ENCODE results near the gene TBL1Y.
"Not testable (repeated sequence)": the region's sequence is repeated elsewhere in the genome, so short reads cannot be mapped to it uniquely, and the experiment has no call there.

The TBL1Y gene

DNA sequence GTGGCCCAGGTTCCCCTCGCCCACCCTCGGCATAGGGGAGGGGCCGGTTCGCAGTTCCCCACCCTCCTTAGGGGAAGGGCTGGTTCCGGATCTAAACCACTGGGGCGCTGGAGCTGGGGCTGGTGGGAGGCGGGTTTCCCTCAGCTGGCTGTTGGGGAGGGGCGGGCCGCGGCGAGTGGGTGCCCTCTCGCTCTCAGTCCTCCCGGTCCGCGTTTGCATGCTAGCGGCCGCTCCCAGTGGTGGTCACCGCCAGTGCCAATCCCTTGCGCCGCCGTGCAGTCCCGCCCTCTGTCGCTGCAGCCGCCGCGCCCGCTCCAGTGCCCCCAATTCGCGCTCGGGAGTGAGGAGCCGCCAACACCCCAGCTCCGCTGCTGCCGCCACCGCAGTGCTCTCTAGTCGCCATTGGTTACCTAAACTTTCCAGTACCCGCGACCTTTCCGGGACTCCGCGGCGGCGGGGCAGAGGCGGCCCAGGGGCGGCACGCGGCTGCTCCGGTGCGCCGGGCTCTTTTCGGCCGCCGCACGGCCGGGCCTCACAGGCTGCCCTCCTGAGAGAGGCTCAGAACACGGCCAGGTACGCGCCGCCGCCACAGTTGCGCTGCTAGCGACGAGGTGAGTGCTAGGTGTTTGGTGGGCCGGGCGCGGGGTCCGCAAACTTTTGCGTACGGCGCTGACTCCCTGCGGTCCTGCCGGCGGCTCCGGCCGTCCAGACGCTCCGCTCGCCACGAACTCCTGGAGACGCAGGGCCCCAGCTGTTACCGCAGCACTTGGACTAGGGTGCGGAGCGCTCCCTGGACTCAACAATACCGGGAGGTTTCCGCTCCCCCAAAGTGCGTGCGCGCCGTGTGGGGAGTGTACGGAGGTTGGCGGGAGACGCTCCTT is at the start of gene TBL1Y:
TSS of gene TBL1Y (plus strand) at position 326 of the 881 bp plus-strand sequence. CDS start 114,388 bp downstream, outside the sequence.
- DNase-seq (ENCODE audit: low read depth in 2 of 2), result no peak

- DNase-seq (ENCODE audit: low read depth in 2 of 2), result no peak
Measured at GRCh38 chrY:6894496-6894895, 16.0 kb upstream of the TBL1Y start.

DNA sequence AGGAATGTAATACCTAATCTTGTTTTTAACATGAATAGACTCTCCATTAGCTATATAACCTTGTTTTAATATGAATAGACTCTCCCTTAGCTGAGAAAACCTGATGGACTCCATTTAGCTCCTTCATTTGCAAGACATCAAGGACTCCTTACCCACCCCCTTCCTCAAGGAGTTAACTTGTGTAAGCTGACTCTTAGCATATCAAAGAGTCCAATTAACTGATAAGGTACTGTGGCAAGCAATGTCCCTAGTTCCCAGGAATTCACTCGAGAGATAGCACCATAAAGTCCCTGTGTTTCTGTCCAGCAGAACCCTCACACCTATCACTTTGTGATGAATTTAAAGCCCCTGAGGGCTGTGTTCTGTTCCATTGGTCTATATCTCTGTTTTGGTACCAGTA is 15.3 kb upstream of the TBL1Y start:
- DNase-seq (ENCODE audit: low read depth in 2 of 2), result no peak

DNA sequence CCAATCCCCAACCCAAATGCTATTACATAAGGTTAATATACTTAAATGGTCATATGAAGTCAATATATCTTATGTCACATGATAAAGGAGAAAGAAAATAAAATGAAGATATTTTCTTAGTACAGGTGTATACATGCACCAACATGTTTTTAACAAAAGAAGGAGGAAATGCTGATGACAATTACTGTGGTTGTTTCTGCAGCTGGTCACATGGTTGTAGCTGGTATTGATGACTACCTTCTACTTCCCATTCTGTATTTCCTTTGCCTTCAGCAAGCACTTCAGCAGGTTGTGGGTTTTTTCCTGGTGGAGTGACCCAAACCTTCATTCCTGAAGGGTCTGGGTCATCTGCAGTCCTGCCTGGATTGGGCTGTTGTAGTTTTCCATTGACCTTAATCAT is 8.4 kb upstream of the TBL1Y start:
- DNase-seq (ENCODE audit: low read depth in 2 of 2), result not testable (repeated sequence)

- no peak for DNase-seq (ENCODE audit: low read depth in 2 of 2)
Measured at GRCh38 chrY:6907591-6907990, 2.9 kb upstream of the TBL1Y start.

GRCh38 chrY:6908021-6908420 is 2.5 kb upstream of the TBL1Y start:
- not testable (repeated sequence) for DNase-seq (ENCODE audit: low read depth in 2 of 2)

DNA sequence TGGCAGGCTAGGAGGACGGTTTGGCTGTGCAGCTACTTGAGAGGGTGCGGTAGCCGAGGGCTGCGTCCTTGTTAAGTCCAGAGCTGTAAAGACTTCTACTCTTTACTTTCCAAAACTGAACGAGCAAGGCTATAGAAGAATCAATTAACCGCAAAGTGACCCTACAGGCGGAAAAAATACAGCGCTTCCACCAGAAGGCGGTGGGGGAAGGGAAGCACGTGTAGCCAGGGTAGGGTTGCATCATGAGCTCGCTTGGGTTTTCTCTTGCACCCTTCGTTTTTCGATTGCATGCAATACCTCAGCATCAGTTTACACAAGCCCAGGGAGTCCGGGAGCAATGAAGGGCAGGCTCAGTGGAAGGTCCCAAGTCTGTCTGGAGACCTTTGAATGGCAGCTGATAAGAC is 1.4 kb upstream of the TBL1Y start:
- DNase-seq (ENCODE audit: low read depth in 2 of 2), result no peak

- no peak for DNase-seq (ENCODE audit: low read depth in 2 of 2)
Measured at GRCh38 chrY:6909856-6910255, 641 bp upstream of the TBL1Y start.

GRCh38 chrY:6911253-6911881 is 870 bp downstream of the TBL1Y start, which contains the start of gene AMELY:
Gene AMELY (minus strand): TSS chrY:6911752. CDS start chrY:6872608, 39,144 bp downstream.
- no peak for DNase-seq (ENCODE audit: low read depth in 2 of 2)

- DNase-seq (ENCODE audit: low read depth in 2 of 2), result no peak
Measured at GRCh38 chrY:6913362-6913761, 2.9 kb downstream of the TBL1Y start.

DNA sequence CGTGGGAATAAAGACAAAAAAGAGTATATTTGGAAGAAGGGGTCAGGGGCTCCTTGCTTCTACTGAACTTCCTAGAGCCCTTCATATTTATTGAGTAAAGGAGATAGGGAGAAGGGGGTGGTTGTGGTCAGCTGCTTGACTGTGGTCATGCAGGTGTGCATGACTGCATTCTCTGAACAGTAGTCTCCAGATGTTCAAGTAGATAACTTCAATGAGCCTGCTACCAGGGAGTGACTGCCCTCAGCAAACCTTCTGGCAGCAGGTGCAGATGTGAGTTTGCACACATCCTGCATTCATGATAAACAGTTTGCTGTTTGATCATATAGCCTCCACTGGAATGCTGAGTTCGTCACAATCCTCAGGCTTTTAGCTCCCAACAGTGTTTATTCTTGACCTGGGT is 10.6 kb downstream of the TBL1Y start:
- no peak for DNase-seq (ENCODE audit: low read depth in 2 of 2)

DNA sequence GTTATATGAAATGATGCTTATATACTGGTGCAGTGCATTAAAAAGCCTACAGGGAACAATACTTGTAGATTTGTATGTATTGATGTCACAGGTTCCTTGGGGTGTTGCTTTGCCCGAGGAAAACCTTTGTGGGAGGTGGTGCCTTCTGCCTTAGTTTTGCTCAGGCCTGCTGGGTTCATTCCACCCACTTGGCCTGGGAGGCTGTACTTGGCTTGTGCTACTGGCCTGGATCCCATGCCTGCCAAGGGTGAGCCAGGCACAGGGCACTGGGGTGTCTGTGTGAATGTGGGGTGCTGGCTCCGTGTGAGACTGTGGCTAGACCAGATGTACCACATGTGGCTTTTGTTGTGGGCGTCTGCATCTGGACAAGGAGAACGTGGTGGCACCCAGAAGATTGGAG is 17.8 kb downstream of the TBL1Y start:
- DNase-seq (ENCODE audit: low read depth in 2 of 2), result no peak

DNA sequence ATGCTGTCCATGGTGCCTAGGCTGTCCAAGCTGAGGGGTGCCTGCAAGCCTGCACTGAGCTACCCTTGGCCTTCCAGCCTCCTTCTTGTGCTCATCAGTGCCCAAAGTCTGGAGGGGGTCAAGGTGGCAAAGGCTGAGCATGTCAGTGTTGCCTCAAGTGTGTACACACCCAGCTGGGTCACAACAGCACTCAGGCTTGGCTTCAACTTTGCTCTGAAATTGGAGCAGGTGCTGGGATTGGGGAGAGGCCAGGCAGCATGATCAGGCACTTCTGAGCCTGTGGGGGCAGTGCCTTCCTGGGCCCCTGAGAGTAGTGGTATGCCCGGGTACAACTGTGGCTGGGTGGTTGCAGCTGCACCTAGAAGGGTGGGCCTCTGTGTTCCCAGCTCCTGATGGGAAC is 18.7 kb downstream of the TBL1Y start:
- DNase-seq (ENCODE audit: low read depth in 2 of 2), result no peak

DNA sequence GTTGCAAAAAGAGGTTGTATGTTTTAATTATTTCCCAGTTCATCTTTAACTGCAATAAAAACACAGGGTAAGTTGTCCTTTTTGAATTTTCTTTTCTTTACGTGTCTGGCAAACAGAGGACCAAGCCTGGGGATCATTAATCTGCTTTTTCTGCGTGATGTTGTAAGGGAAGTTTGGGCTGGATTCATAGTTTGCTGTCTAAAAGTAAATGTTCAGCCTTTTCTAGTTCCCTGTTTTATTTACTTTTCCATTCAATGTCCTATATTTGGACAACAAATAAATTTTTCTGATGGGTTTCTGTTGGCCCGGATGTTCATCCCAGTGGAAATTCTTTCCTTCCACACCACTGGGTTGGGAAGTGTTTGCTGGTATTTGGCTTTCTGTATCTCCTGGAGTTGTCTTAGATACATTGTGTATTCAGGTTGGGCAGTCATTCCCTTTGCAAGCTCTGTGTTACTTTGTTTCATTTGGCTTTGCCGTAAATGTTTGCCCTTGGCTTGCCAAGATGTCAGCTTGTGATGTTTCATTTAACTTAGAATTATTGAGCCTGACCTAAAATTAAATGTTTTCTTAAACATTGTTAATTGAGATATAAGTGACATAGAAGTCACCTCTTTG is 21.4 kb downstream of the TBL1Y start:
- no peak for DNase-seq (ENCODE audit: low read depth in 2 of 2)

- DNase-seq (ENCODE audit: low read depth in 2 of 2), result no peak
Measured at GRCh38 chrY:6935497-6935896, 25.0 kb downstream of the TBL1Y start.

DNA sequence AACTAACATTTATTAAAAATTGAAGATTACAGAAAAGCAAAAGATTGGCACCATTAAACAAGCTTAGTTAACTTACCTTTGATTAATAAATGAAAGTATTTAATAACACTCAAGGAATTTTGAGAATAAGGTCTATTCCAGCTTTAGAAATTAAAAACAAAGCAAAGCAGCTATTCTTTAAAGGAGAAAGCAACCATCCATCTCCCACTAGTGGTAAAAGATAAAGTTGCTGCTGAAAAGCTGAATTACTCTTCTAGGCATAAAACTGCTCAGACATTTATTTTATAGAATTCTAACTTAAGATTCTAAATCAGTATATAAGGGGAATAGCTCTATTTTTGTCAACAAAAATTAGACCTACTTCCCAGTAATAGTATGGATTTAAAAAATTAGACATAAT is 37.2 kb downstream of the TBL1Y start:
- no peak for DNase-seq (ENCODE audit: low read depth in 2 of 2)

DNA sequence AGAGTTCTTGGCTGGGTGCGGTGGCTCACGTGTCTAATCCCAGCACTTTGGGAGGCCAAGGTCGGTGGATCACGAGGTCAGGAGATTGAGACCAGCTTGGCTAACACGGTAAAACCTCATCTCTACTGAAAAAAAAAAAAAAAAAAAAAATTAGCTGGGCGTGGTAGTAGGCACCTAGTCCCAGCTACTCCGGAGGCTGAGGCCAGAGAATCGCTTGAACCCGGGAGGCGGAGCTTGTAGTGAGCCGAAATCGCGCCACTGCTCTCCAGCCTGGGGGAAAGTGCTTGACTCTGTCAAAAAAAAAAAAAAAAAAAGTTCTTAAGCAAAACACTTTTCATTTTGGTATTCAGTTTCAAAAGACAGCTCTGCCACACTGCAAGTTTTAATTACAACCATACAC is 37.9 kb downstream of the TBL1Y start:
- DNase-seq (ENCODE audit: low read depth in 2 of 2), result no peak

DNA sequence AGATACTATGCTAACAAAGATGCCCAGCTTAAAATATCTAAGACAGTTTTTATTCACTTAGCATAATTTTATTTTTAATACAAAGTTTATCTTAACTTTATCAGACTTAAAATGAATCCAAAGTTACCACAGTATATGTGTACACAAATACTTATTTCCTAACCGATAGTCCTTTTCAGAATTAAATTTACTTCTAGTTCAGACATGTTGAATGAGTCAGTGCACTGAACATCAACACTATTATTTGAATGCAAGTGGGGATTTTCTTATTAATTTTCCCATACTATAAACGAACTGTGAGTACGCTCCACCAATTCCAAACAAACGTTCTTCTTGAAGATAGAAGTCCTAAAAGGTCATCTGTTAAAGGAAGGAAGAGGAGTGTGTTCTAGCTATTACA is 39.5 kb downstream of the TBL1Y start:
- no peak for DNase-seq (ENCODE audit: low read depth in 2 of 2)

GRCh38 chrY:6964732-6965131 is 54.2 kb downstream of the TBL1Y start:
- DNase-seq (ENCODE audit: low read depth in 2 of 2), result peak; percentile 1 to 10

DNA sequence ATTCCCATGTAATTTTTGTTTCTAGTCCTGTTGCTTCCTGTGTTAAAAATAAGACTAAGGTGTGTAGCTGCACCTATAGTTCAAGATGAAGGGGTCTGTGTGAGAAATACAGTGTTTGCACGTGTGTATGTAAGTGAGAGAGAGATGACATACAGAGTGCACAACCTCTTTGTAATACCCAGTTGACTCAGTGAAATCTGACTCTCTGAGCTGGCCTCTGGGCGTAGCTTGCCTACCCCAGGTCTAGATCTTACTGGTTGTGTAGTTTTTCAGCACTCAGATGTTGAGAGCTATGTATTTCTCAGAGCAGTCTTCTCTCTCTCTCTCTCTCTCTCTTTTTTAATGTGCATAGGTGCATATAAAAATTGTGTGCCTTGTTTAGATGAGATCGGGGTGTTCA is 56.0 kb downstream of the TBL1Y start:
- DNase-seq (ENCODE audit: low read depth in 2 of 2), result no peak

GRCh38 chrY:6967736-6968135 is 57.2 kb downstream of the TBL1Y start:
- no peak for DNase-seq (ENCODE audit: low read depth in 2 of 2)

DNA sequence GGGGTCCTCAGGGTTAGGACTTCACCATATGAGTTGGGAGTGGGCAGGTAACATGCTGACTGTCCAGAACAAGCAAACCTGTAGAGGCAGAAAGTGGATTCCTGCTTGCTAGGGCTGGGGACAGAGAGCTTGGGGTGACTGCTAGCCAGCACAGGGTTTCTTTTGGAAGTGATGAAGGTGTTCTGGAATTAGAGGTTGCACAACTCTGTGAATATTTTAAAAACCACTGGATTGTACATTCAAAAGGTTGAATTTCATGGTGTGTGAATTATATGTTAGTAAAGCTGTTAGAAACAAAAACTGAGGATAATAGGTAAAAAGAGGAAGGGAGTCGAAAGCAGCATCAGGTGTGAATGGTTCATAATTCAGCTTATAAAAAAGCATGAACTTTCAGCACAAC is 57.7 kb downstream of the TBL1Y start:
- no peak for DNase-seq (ENCODE audit: low read depth in 2 of 2)

Measured in stimulated activated CD4-positive, alpha-beta T cell treated with anti-CD3 and anti-CD28 coated beads, Interleukin-4, amount 100 ng/mL, for 48 hours (primary cell).